HG02763 (cell line): ENCODE data around the gene MED22.
"Not testable (repeated sequence)": the region's sequence is repeated elsewhere in the genome, so short reads cannot be mapped to it uniquely, and the experiment has no call there.

ENCODE experiments used
- ATAC-seq: cut with Tn5 transposase; IDR thresholded peaks from one replicate; pipeline ENCODE4 v1.9.1; 2021; ENCODE audit warnings: mild to moderate bottlenecking, moderate library complexity; ENCODE audit not compliant: unreplicated experiment

The MED22 gene

DNA sequence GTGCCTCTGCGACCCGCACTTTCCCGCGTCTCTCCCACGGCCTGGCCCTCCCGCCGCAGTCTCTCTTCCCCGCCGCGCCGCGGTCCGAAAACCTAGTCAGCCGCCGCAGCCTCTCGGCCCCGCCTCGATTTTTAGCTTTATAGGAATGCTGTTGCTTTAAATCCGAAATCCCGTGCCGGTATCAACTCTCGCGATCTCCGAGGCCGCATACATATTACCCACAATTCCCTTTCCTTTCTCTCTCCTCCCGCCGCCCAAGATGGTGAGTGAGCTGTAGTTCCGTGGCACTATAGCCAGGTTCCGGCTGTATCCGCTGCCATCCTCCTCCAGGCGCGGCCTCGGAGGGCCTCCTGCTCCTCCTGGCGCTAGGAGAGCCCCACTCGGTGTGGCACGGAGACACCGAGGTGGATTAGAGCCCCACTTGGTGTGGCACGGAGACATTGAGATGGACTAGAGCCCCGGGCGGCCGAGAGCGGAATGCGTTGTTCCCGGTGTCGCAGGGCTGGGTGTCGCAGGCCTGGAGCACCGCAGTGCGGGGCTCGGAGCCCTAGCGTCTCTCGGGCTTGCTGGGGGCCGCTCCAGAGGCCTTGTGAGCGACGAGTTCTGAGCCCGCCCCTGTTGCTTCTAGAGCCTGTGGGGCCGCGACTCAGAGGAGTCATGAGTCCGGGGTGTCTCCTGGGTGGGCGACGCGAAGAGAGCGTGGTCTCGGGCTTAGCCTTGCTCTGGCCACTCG, at the start of gene MED22, which contains the start of gene RPL7A:
Gene MED22 (minus strand): TSS at position 147 of the 733 bp plus-strand sequence. CDS start 1,469 bp downstream, outside the sequence.
Gene RPL7A (plus strand): TSS at position 234 of the 733 bp plus-strand sequence. CDS start 26 bp downstream, at position 260.
- peak; percentile 69 for ATAC-seq

DNA sequence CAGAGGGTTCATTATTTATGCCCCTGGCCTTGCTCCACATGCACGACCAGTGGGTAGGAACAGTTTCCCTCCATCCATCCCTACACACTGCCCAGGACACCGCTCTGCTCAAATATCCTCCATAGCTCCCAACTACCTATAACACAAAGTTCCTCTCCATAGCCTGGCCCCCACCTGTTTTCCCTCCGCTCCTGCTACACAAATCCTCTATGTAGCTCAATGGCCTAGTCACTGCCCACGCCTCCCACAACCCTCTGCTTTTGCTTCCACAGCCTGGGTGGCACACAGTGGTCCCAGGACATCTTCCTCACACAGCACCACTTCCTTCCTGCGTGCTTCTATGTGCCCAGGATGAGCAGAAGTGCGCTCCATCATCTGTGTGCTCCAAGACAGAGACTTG, 49.4 kb upstream of the MED22 start:
- ATAC-seq, result no peak

DNA sequence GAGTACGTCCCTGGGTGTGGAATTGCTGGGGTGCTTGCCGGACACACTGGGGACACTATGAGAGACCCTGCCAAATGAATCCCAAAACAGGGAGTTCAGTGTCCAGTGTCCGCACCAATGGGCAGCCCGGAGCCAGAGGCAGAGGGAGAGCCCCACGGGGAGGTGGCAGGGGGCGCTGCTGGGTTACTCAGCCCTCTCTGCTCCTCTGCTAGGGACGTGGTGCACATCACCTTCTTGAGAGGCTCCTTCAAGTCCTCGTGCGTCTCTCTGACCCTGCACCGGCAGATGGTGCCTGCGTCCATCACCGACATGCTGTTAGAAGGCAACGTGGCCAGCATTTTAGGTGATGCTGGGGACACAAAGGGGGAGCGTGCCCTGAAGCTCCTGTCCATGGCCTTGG, 49.0 kb upstream of the MED22 start:
- no peak for ATAC-seq

DNA sequence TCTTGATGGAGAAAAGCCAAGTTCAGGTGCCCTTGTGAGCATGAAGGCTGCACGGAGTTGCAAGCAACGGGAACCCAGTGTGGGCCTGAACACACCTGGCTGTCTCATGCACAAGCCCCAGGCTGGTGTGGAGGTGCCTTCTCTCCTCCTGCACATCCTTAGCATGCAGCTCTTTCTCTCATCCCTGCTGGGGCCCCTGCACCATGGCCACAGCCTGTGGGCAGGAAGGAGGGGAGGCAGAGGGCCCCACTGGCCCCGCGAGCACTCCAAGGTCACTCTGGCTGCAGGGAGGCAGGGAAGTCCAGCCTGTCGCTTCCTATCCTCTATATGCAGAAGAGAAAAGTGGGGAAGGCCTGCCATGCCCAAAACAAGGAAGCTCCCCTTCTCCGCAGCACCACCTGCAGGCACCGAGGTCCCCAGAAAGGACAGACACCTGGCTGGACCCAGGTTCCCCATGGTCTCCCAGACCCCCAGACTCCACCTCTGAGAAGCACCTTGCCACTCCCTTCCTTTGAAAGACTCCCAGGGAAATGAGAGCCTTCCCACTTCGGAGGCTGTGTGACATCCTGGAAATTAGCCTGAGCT, 46.8 kb upstream of the MED22 start:
- no peak for ATAC-seq

DNA sequence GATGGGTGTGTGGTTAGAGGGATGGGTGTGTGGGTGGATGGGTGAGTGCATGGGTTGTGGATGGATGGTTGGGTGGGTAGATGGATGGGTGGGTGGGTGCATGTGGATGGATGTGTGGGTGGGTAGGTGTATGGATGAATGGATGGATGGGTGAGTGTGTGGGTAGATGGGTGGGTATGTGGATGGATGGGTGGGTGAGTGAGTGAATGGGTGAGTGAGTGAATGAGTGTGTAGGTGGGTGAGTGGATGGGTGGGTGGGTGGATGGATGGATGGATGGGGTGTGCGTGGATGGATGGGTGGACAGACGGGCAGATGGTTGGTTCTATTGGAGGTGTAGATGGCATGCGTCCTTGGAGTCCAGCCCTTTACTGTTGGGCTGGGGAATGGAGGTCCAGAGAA, 45.5 kb upstream of the MED22 start:
- no peak for ATAC-seq

DNA sequence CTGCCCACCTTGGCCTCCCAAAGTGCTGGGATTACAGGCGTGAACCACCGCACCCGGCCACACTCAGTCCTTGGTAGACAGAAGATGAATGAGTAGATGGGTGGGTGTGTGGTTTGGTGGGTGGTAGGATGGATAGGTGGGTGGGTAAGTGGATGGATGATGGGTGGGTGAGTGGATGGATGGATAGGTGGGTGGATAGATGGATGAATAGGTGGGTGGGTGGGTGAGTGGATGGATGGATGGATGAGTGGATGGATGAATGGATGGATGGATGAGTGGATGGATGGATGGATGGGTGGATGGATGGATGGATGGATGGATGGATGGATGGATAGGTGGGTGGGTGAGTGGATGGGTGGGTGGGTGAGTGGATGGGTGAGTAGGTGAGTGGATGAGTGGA, 44.4 kb upstream of the MED22 start:
- not testable (repeated sequence) for ATAC-seq

DNA sequence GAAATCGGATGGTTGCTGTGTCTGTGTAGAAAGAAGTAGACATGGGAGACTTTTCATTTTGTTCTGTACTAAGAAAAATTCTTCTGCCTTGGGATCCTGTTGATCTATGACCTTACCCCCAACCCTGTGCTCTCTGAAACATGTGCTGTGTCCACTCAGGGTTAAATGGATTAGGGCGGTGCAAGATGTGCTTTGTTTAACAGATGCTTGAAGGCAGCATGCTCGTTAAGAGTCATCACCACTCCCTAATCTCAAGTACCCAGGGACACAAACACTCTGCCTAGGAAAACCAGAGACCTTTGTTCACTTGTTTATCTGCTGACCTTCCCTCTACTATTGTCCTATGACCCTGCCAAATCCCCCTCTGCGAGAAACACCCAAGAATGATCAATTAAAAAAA, 43.5 kb upstream of the MED22 start:
- not testable (repeated sequence) for ATAC-seq

DNA sequence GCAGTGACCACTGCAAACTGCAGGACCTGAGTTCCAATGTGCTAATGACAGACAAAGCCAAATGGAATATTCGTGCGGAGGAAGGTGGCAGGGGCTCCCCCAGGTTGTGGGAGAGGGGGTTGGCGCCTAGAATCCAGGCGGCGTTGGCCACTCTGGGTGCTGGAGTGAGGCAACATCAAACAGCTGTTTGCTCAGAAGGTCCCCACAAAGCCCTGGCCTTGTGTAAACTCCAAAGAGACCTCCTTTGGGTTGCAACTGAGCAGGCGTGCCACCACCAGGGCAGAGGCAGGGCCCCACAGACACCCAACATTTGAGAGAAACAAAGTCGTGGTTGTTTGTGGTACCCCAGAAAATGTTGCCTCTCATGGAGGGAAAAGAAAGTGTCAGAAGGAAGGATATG, 42.8 kb upstream of the MED22 start:
- no peak for ATAC-seq

DNA sequence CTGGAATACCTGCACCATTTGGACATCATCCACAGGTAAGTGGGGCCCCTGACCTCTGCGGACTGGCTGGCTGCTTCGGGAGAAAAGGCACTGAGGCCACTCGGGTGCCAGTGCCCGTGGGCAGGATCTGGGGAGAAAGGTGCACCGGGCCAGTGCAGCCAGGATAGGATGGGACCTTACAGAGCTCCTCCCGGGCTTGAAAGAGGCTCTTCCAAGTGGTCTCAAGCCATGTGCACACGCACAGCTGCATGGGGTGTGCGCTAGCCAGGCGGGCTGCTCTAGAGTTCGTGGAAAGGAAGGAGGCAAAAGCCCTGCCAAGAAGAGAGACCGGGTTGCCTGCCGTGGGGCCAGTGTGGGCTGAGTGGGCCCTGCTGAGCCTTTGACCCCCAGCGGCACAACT, 41.6 kb upstream of the MED22 start:
- ATAC-seq, result no peak

DNA sequence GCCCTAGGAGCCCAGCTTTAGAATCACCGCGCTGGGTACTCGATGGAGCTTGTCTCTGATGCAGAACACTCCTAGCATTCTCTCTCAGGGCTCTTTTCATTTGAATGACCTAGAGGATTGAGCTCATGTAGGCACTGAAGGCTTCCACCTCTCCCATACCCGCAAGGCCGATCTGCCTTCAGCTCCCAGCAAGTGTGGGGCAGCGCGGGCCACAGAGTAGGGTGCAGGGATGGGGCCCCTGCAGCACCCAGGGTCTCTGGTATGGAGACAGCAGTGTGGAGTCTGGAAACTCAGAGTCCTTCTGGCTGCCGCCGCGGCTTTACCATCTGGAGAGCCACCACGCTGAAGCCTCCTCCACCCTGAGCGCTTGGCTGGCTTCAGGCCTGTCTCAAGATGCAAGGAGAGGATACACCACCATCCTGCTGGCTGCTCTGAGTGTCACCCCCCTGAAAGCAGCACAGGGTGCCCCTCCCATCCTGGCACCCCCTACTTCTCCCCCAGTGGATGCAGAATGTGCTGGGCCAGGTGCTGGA, 41.2 kb upstream of the MED22 start:
- no peak for ATAC-seq

DNA sequence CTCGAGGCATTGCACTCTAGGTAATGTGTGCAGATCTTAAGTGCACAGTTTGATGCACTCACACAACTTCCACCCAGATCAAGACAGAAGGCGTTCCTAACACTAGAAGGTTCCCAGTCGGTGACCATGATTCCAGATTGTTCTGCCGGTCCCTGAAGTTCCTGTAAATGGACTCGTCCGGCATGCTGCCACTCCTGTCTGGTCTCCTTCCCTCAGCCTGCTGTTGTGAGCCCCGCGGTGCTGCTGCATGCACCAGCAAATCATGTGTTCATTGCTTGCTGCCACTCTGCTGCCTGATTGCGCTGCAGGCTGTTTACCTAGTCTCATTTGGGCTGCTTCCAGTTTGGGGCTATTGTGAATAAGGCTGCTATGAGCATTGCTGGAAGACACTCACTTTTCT, 39.7 kb upstream of the MED22 start:
- ATAC-seq, result no peak

DNA sequence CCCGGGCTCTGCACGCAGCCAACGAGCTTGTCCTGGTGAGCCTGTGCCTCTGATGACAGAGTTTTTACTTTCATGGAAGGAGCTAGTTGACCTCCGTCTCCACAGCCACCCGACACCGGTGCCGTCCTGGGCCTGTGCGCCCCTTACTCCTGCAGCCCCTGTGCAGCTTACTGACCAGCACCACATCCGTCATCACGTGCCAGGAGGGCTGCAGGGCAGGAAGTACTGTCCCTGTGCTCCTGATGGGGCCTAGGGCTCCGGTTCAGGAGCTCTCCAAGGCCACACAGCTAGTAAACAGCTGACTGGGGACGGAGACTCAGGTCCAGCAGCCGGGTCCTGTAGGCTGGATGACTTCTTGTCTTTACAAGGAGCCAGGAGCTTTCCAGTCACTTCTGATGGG, 38.4 kb upstream of the MED22 start:
- no peak for ATAC-seq

DNA sequence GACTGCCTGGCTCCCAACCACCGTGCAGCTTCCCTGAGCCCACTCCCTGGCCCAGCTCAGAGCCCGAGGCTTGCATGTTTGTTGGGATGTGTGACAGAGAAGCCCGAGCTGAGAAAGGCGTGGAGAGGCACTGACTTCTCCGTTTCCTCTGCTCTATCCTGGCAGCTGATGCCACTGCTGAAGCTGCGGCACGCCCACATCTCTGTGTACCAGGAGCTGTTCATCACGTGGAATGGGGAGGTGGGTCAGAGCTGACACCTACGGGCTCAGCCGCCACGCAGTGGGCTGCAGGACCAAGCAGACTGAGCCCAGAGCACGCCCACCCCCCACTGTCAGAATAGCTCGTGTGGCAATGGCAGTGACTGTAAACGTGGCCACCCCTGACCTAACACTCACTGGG, 37.5 kb upstream of the MED22 start:
- ATAC-seq, result no peak

DNA sequence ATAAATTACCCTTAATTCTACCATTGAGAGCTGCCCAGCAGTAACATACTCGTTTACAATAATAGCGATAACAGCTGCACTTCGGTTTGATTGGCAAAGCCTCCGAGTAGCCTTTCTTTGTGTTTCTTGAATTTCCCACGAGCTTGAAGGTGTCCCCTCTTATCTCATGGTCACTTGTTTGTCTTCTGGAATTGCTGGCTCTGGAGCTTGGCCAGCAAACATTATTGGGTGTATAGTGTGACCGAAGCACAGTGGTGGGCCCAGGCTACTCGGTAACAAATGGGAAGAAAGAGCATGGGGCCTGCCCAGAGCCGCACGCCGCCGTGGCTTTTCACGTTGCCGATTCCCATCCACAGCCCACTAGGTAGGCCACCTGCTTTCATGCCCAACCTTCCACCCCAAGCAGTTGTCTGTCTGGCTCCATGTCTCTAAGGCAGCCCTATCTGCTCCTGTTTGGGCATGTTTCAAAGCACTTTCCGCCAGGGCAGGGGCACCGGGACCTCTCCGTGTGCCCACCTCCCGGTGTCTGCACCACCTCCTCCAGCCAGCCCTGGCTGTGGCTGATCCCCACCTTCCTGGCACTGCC, 36.9 kb upstream of the MED22 start:
- no peak for ATAC-seq

DNA sequence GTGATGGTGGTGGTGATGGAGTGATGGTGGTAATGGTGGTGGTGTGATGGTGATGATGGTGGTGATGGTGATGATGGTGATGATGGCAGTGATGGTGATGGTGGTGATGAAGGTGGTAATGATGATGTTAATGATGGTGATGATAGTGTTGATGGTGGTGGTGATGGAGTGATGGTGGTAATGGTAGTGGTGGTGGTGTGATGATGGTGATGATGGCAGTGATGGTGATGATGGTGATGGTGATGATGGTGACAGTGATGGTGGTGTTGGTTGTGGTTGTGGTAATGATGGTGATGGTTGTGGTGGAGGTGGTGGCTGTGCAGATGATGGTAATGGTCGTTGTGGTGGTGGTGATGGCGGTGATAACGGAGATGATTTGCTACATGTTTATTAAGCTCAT, 35.5 kb upstream of the MED22 start:
- no peak for ATAC-seq

DNA sequence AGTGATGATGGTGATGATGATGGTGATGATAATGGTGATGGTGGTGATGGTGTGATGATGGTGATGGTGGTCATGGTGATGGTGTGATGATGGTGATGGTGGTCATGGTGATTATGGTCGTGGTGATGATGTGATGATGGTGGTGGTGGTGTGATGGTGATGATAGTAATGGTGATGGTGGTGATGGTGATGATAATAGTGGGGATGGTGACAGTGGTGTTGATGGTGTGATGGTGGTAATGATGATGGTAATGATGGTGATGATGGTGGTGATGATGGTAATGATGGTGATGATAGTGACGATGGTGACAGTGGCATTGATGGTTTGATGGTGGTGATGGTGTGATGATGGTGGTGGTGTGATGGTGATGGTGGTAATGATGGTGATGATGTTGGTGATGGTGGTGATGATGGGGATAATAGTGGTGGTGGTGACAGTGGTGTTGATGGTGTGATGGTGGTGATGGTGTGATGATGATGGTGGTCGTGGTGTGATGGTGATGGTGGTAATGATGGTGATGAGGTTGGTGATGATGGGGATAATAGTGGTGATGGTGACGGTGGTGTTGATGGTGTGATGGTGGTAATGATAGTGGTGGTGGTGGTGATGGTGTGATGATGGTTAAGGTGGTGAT, 34.7 kb upstream of the MED22 start:
- ATAC-seq, result no peak

DNA sequence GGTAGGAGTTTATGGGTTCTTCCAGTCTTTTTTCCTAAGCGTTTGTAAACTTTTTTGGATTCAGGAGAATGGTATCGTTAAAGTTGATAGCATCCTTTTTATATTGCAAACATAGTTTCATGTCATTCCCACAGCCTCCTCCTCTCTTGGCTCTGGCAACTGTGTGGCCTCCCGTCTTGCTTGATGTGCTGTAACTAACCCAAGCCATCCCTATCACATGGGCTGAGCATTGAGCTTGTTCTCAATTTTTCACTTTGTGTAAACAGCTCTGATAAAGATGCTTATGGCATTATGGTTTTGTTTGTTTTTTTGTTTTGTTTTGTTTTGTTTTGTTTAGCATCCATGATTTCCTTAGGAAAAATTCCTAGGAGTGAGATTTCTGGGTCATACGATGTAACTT, 32.8 kb upstream of the MED22 start:
- no peak for ATAC-seq

DNA sequence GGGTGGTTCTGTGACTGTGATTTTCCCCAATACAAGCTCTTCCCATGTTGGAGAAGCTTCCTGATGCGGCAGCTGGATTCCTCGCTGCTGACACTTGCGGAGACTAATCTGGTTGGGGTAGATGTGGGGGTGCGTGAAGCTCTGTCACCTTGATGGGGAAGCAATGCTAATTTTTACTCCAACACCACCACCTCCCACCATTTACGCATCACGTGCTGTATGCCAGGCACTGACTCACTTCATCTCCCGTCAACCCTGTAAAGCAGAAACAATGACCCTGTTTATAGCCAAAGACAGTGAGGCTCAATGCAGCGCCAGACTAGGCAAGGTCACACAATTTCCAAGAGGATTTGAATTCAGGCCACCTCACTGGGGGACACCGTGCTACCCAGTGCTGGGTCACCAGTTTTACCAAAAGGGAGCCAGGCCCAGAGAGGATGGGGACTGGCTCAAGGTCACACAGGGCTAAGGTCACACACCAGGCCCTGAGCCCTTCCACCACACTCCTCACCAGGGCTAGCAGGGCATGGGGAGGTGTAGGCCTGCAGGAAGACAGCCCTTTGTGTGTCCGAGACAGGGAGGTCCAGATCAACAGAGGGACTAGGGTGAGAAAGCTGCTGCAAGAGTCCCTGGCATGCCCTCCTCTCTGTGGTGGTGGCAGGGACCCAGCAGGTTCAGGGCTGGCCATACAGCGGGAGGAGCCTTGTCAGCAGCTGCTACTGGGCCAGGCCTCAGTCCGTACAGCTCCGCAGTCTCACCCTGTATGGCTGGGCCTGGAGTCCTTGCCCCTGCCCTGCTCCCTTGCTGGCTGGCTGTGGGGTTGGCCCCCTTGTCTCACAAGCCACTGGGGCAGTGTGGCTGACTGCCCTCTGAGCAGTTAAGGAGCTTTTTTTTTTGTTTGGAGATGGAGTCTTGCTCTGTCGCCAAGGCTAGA, 31.5 kb upstream of the MED22 start:
- ATAC-seq, result no peak

DNA sequence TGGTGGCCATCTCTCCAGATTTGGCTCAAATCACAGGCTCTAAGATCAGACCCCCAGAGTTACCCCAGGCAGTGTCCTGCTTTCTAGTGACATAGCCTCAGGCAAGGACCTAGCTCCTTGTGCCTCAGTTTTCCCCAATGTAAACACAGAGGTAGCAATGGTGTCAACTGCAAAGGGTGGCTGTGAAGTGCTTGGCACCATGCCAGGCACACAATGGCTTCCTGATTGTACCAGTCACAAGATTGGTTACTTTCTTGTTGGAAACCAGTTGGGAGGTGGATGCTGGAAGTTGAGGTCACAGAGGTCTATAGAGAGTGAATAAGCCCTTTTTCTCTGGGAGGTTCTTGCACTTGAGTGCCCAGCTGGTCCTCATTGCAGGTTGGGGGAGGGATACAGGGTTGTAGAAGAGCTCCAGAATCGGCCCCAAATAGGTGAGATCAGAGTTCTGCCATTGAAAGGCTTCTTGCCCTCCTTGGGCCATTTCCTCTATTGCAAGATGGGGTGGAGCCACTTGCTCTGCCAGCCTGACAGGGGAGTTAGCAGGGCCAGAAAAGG, 30.6 kb upstream of the MED22 start:
- ATAC-seq, result no peak

DNA sequence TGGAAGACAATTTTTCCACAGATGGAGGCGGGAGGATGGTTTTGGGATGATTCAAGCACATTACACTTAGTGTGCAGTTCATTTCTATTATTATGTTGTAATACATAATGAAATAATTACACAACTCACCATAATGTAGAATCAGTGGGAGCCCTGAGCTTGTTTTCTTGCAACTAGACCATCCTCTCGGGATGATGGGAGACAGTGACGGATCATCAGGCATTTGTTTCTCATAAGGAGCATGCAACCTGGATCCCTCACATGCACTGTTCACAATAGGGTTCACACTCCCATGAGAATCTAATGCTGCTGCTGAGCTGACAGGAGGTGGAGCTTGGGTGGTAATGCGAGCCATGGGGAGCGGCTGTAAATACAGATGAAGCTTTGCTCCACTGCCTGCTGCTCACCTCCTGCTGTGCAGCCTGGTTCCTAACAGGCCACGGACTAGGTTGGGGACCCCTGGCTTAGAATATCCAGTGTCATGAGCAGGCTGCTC, 29.8 kb upstream of the MED22 start:
- ATAC-seq, result no peak
